Measurements from ENCODE around the gene RNPC3.

The RNPC3 gene

GRCh38 chr1:103525607-103526507 lies at the start of gene RNPC3:
Gene RNPC3, plus strand, starts transcription at chr1:103525699. Its CDS starts 372 bp downstream, at chr1:103526071.
- peak; percentile 60 for DNase-seq (ENCODE audit: low read depth)

GRCh38 chr1:103477101-103477500 lies 48.4 kb upstream of the RNPC3 start:
- DNase-seq (ENCODE audit: low read depth): no peak

- no peak for DNase-seq (ENCODE audit: low read depth)
These were observed 35.6 kb upstream of the RNPC3 start for GRCh38 chr1:103489935-103490334.

GRCh38 chr1:103492003-103492625 lies 33.4 kb upstream of the RNPC3 start:
- DNase-seq (ENCODE audit: low read depth): no peak

- DNase-seq (ENCODE audit: low read depth): no peak
These were observed 29.4 kb upstream of the RNPC3 start for GRCh38 chr1:103496014-103496635.

- DNase-seq (ENCODE audit: low read depth): no peak
These were observed 28.1 kb upstream of the RNPC3 start for GRCh38 chr1:103497404-103497803.

GRCh38 chr1:103509250-103509649 lies 16.2 kb upstream of the RNPC3 start:
- no peak for DNase-seq (ENCODE audit: low read depth)

GRCh38 chr1:103513711-103514110 lies 11.8 kb upstream of the RNPC3 start:
- DNase-seq (ENCODE audit: low read depth): no peak

- DNase-seq (ENCODE audit: low read depth): no peak
These were observed 10.5 kb upstream of the RNPC3 start for GRCh38 chr1:103514920-103515503.

- no peak for DNase-seq (ENCODE audit: low read depth)
These were observed 9.2 kb upstream of the RNPC3 start for GRCh38 chr1:103516283-103516682.

- no peak for DNase-seq (ENCODE audit: low read depth)
These were observed 8.8 kb upstream of the RNPC3 start for GRCh38 chr1:103516693-103517092.

- no peak for DNase-seq (ENCODE audit: low read depth)
These were observed 8.0 kb upstream of the RNPC3 start for GRCh38 chr1:103517380-103518047.

GRCh38 chr1:103520822-103521221 lies 4.7 kb upstream of the RNPC3 start:
- no peak for DNase-seq (ENCODE audit: low read depth)

GRCh38 chr1:103523346-103523745 lies 2.2 kb upstream of the RNPC3 start:
- no peak for DNase-seq (ENCODE audit: low read depth)

- no peak for DNase-seq (ENCODE audit: low read depth)
These were observed 339 bp upstream of the RNPC3 start for GRCh38 chr1:103525114-103525606.

GRCh38 chr1:103527331-103527730 lies 1.8 kb downstream of the RNPC3 start:
- DNase-seq (ENCODE audit: low read depth): no peak

- no peak for DNase-seq (ENCODE audit: low read depth)
These were observed 4.2 kb downstream of the RNPC3 start for GRCh38 chr1:103529746-103530145.

- no peak for DNase-seq (ENCODE audit: low read depth)
These were observed 12.7 kb downstream of the RNPC3 start for GRCh38 chr1:103538226-103538625.

- no peak for DNase-seq (ENCODE audit: low read depth)
These were observed 15.9 kb downstream of the RNPC3 start for GRCh38 chr1:103541431-103541830.

- DNase-seq (ENCODE audit: low read depth): no peak
These were observed 21.0 kb downstream of the RNPC3 start for GRCh38 chr1:103546496-103546895.

GRCh38 chr1:103547840-103548239 lies 22.3 kb downstream of the RNPC3 start:
- DNase-seq (ENCODE audit: low read depth): no peak

GRCh38 chr1:103560427-103560826 lies 34.9 kb downstream of the RNPC3 start:
- DNase-seq (ENCODE audit: low read depth): no peak

Data from non-pigmented ciliary epithelial cell (primary cell).